ENCODE data around the gene NKAPL. TPM values are rescaled to one million over a fixed set of nuclear protein-coding genes. Genes with fewer than 3 reads are reported as not detected.

The NKAPL gene
- polyA plus RNA-seq (not detected in 2 replicates), polyA minus RNA-seq (not detected in 2 replicates)

- H3F3A ChIP-seq (ENCODE audit: insufficient read depth, low read length, poor library complexity, severe bottlenecking): no peaks in the 10 kb centered on the region
- no peak within 1 kb of the TSS for H3K4me3 ChIP-seq (ENCODE audit: low read length)
- H3K9me2 ChIP-seq (ENCODE audit: insufficient read depth, low read length): no peaks in the 10 kb centered on the region
- no peaks in the 10 kb centered on the region for H3K79me2 ChIP-seq (replicated peaks; ENCODE audit: insufficient read depth, low read length)
- no peak within 1 kb of the TSS for H2AFZ ChIP-seq (ENCODE audit: low read depth, low read length)
- no peaks in the 10 kb centered on the region for H3K9me3 ChIP-seq (ENCODE audit: low read length)
- no peak for TF ChIP-seq EZH2 (IDR thresholded peaks at IDR 0.05; ENCODE audit: borderline replicate concordance, insufficient read depth, low read length, poor library complexity, severe bottlenecking)
- H3K36me3 ChIP-seq (ENCODE audit: insufficient read depth, low read length): no peaks in the 10 kb centered on the region
- no peak within 1 kb of the TSS for H3K27ac ChIP-seq (ENCODE audit: low read length)
- H3K9ac ChIP-seq (ENCODE audit: low read length): no peak within 1 kb of the TSS
- no peaks in the 10 kb centered on the region for H4K20me1 ChIP-seq (ENCODE audit: insufficient read depth)
- no peak within 1 kb of the TSS for H3K4me2 ChIP-seq (ENCODE audit: low read length)
- no peaks in the 10 kb centered on the region for H3K27me3 ChIP-seq (ENCODE audit: insufficient read depth, low read depth, low read length)
Measured at GRCh38 chr6:28258877-28259777, at the start of gene NKAPL. NKAPL (plus strand) TSS chr6:28259297; CDS start chr6:28259372, 75 bp downstream.

DNA sequence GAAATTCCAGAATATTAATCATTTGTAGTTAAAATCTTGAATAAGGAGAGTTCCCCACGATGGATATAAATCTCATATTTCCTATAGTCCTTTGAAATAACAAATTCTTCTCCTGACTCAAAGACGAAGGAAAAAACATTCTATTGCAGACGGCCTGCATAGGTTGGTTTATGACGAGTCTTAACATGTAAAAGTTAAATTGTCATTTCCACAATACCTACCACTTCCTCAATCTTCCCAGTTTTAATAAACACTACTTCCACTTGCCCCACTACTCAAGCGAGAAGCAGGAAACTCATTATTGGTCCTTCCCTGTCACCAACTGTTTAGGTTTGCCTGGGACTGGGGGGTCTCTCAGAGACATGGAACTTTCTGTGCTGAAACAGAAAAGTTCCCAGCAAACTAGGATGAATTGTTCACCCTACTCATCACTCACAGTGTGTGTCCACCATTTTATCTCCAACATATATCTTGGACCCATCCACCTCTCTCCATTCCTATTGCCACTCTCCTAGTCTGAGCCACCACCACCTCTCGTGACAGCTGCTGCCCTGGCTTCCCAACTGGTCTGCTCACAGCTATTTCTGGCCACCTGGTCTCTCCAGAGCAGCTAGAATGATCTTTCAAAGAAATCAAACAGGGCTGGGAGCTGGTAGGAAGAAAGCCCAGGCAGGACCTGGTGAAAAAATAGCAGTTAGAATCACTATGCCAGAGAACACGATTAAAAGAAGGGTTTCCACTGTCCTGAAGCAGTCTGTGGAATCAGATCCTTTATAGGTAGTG, 49.2 kb upstream of the NKAPL start:
- no peak for TF ChIP-seq TAF1 (IDR thresholded peaks at IDR 0.05; ENCODE audit: low read depth)
- no peak for TF ChIP-seq EZH2 (IDR thresholded peaks at IDR 0.05; ENCODE audit: borderline replicate concordance, insufficient read depth, low read length, poor library complexity, severe bottlenecking)
- no peak for TF ChIP-seq MXI1 (conservative IDR thresholded peaks at IDR 0.05; ENCODE audit: poor library complexity, severe bottlenecking)
- no peak for TF ChIP-seq SMC3 (conservative IDR thresholded peaks at IDR 0.05; ENCODE audit: poor library complexity)
- TF ChIP-seq, protein P1, sequence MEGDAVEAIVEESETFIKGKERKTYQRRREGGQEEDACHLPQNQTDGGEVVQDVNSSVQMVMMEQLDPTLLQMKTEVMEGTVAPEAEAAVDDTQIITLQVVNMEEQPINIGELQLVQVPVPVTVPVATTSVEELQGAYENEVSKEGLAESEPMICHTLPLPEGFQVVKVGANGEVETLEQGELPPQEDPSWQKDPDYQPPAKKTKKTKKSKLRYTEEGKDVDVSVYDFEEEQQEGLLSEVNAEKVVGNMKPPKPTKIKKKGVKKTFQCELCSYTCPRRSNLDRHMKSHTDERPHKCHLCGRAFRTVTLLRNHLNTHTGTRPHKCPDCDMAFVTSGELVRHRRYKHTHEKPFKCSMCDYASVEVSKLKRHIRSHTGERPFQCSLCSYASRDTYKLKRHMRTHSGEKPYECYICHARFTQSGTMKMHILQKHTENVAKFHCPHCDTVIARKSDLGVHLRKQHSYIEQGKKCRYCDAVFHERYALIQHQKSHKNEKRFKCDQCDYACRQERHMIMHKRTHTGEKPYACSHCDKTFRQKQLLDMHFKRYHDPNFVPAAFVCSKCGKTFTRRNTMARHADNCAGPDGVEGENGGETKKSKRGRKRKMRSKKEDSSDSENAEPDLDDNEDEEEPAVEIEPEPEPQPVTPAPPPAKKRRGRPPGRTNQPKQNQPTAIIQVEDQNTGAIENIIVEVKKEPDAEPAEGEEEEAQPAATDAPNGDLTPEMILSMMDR (IDR thresholded peaks at IDR 0.05; ENCODE audit: poor library complexity, severe bottlenecking): no peak
- TF ChIP-seq, protein P2, sequence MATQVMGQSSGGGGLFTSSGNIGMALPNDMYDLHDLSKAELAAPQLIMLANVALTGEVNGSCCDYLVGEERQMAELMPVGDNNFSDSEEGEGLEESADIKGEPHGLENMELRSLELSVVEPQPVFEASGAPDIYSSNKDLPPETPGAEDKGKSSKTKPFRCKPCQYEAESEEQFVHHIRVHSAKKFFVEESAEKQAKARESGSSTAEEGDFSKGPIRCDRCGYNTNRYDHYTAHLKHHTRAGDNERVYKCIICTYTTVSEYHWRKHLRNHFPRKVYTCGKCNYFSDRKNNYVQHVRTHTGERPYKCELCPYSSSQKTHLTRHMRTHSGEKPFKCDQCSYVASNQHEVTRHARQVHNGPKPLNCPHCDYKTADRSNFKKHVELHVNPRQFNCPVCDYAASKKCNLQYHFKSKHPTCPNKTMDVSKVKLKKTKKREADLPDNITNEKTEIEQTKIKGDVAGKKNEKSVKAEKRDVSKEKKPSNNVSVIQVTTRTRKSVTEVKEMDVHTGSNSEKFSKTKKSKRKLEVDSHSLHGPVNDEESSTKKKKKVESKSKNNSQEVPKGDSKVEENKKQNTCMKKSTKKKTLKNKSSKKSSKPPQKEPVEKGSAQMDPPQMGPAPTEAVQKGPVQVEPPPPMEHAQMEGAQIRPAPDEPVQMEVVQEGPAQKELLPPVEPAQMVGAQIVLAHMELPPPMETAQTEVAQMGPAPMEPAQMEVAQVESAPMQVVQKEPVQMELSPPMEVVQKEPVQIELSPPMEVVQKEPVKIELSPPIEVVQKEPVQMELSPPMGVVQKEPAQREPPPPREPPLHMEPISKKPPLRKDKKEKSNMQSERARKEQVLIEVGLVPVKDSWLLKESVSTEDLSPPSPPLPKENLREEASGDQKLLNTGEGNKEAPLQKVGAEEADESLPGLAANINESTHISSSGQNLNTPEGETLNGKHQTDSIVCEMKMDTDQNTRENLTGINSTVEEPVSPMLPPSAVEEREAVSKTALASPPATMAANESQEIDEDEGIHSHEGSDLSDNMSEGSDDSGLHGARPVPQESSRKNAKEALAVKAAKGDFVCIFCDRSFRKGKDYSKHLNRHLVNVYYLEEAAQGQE (IDR thresholded peaks at IDR 0.05; ENCODE audit: borderline replicate concordance): no peak
- TF ChIP-seq EP300 (conservative IDR thresholded peaks at IDR 0.05; ENCODE audit: poor library complexity, severe bottlenecking): no peak
- TF ChIP-seq POLR2AphosphoS5 (IDR thresholded peaks at IDR 0.05): no peak
- TF ChIP-seq RAD21 (conservative IDR thresholded peaks at IDR 0.05): no peak
- Histone ChIP-seq H3K4me2 (ENCODE audit: low read length) (no peak overlapping the region), H3K4me3 (ENCODE audit: low read length) (no peak overlapping the region), H4K20me1 (ENCODE audit: insufficient read depth) (no peaks in the 10 kb centered on the region), H3K36me3 (ENCODE audit: insufficient read depth, low read length) (no peaks in the 10 kb centered on the region), H3K27ac (ENCODE audit: low read length) (no peak overlapping the region), H3F3A (ENCODE audit: insufficient read depth, low read length, poor library complexity, severe bottlenecking) (no peaks in the 10 kb centered on the region), H3K79me2 (replicated peaks; ENCODE audit: insufficient read depth, low read length) (no peaks in the 10 kb centered on the region), H3K9me2 (ENCODE audit: insufficient read depth, low read length) (no peaks in the 10 kb centered on the region), H3K27me3 (ENCODE audit: insufficient read depth, low read depth, low read length) (peaks cover 100% of the 10 kb centered on the region), H3K9me3 (ENCODE audit: low read length) (no peaks in the 10 kb centered on the region), H2AFZ (ENCODE audit: low read depth, low read length) (no peak overlapping the region), H3K9ac (ENCODE audit: low read length) (no peak overlapping the region)
